Endometrium (tissue), 2 donors: ENCODE data around the gene UBE2V1.

ENCODE experiments used
- FAIRE-seq: peaks from 2 replicates; lab custom pipeline; 2012; peaks lifted over from hg19 to GRCh38; lab: Jason Lieb, UNC
- donor health status: control.
- donor health status: control.

Gene UBE2V1

DNA sequence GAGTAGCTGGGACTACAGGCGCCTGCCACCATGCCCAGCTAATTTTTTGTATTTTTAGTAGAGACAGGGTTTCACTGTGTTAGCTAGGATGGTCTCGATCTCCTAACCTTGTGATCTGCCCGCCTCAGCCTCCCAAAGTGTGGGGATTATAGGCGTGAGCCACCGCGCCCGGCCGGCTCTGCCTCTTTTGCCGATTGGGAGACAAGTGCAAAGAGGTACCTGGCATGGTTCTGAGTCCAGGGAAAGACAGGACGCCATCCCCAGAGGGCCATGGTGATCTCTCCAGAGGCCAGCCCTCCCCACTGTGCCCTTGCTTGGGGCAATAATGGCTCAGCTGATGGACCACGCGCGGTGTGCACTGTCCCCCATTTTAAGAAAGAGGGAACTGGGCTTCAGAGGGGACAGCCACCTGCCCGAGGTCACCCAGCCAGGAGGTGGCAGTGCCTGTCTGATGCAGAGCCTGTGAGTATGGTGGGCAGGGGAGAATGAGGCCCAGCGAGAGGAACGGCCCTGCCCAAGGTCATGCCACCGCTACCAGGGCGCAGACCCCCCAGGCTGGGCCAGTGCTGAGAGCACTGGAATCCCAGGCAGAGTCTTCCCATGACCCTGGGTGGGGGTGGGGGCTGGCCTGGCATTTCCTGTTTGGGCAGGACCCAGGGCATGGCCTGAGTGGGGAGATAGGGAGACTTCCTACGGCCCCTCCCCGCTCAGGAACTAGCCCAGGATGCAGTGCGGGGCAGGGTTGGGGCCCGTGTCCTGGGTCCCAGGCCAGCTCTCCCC lies 69.2 kb downstream of the UBE2V1 start:
- no peak for FAIRE-seq

DNA sequence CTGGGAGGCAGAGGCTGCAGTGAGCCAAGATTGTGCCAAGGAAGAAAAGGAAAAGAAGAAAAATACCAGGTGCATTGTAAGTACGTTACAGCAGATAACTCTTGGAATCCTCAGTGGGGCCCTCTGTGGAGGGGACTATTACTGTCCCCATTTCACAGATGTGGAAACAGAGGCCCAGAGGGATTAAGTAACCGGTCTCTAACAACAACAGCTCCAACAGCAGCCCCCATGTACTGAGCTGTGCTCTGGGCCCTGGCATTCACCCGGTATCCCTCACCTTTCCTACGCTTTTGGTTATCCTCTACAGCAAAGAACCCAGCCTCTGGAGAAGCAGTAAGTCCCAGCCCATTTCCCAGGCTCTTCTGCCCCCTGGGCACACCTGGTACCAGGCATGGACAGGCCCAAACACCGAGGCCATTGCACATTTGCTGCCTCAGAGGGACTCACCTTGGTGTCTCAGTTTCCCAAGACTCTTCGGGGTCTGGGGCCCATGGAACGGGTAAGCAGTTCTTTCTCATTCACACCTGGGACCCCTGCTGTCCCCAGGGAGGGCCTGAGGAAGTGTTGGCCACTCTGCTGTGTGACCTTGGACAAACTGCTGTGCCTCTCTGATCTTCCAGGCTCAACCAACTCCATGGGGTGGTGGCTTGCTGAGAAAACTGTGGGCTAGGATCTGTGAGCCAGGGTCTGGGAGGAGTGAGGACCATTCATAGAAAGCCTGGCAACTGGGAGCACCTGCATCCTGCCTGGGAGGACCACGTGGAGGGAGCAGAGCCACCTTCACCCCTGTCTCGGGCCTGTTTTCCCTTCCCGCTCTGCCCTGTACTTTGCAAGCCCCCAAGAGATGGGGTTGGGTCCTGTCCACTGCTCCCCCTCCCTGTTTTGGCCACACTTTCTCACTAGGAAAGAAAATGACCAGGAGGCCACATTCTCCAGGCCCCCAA lies 70.3 kb downstream of the UBE2V1 start:
- FAIRE-seq: no peak

DNA sequence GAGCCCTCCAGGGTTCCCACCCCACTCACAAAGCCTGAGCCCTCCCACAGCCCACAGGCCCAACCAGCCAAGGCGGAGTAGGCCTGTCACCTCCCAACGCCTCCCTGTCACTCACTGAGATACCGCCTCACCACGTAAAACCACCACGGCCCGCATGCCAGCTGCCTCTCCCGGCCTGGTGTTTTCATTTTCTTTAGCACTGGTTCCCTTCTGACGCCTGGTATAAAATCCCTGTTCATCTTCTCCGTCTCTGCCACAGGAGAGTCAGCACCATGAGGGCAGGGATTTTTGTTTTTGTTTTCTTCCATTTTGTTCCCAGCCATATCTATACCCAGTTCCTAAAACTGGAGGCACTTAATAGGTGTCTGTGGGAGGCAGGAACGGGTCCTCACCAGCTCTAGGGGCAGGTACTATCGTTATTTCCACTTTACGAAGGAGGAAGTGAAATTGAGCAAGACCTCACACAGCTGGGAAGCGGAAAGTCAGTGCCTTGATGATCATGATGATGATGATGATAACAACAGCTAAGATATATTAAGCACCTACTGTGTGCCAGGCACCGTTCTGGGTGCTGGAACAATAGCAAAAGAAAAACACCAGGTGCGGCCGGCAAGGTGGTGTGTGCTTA lies 71.6 kb downstream of the UBE2V1 start:
- no peak for FAIRE-seq

DNA sequence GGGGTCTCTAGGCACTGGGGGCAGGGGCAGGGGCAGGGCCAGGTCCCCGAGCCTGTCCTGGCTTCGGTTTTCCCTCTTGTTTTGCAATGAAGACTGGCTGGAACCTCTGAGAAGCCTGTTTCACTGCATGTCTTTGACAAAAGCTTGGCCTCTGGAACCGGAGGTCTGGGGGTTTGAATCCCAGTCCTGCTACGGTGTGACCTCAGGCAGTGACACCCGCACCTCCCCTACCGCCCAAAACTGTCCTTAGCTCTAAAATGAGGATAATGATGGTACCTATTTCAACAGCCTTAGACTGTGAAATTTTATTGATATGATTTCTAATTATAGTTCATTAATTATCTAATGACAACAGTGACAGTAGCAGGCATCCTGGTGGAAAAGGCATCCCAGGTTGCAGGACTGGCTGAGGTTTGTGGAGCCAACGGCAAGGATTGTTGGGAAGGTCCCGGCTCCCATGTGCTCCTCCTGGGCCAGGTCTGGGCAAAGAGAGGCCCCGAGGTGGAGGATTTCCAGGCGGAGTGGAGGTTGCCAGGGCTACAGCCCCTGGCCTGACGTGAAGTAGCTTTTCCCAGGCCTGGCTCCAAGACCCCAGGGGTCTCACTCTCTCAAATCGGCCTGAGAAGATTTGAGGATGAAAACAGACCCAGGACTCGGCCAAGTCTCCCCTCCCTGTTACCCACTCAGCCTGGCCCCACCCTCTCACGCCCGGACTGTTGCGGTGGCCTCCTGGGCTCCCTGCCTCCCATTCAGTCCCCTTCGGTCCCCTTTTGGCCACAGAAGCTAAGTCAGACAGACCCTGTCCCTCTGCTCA lies 72.3 kb downstream of the UBE2V1 start:
- FAIRE-seq: no peak

DNA sequence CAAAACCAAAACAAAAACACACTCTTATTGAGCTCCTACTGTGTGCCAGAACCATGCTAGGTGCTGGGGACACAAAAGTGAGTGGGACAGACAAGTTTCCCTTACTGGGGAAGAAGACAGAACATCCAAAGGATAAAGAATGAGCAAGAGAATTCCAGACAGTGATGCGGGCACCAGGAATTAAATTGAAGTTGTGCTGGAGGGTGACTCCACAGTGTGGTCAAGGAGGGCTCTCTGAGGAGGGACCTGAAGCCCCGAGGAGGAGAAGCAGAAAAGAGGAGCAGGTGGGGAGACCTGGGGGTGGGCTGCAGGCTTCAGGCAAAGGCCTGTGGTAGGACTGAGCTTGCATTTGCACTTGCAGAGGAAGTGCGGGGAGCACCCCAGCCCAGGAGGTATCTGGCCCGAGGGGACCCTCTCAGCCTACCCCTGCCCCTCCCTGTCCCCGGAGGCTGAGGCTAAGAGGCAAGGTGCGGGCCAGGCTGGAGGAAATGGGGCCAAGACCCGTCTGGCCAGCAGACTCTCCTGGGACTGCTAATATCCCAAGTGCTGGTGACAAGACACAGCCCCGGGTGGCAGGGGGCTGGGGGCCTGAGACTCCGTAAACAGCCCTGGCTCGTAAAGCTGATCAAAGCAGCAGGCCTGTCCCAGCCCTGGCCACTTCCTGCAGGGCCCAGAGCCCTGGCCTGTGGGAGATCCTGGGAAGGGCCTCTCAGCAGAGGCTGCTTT lies 73.1 kb downstream of the UBE2V1 start:
- FAIRE-seq: no peak

DNA sequence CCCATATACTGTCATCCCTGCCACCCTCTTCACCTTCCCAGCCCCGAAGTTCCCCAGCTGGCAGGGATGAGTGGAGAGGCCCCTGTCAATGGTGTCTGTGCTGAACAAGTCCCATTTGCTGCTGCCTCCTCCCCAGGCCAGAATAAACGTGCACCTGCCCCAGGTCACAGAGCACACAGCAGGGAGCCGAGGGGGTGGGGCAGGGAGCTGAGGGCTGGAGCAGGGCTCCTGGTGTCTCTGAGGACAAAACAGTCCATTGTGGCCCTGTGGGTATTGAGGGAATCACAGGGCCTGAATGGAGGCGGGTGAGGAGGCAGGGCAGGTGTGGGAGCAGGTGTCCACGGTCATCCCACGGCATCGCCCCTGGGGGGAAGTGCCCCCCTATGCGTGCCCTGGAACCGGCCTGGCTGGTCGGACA lies 74.4 kb downstream of the UBE2V1 start:
- no peak for FAIRE-seq

DNA sequence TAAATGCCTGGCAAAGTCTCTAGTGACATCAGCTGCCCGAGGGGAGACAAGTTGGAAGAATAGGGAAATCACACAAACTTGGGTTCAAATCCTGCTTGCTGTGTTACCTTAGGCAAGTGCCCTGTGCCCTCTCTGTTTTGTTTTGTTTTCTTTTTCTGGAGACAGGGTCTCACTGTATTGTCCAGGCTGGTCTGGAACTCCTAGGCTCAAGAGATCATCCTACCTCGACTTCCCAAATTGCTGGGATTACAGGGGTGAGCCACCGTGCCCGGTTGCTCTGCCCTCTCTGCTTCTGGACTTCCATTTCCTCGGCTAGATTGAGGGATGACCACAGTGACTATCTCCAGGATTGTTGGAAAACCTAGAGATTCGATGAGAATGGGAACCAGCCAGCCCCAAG lies 74.8 kb downstream of the UBE2V1 start:
- no peak for FAIRE-seq

DNA sequence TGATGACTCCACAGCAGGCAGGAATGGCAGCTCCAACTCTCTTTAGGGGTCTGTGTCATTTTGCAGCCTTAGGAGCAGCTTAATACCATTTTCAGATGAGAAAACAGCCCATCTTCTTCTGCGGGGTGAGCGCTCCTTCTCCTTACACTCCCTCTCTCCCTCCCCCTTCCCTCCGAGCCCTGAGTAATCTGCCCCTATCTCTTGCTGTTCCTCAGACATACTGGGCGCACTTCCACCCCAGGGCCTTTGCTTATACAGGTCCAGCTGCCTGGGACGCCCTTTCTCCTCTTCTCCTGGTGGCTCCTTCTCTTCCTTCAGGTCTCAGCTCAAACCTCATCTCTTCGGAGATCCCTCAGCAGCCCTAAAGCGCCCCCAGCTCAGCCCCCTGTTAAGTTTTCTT lies 75.4 kb downstream of the UBE2V1 start:
- no peak for FAIRE-seq

DNA sequence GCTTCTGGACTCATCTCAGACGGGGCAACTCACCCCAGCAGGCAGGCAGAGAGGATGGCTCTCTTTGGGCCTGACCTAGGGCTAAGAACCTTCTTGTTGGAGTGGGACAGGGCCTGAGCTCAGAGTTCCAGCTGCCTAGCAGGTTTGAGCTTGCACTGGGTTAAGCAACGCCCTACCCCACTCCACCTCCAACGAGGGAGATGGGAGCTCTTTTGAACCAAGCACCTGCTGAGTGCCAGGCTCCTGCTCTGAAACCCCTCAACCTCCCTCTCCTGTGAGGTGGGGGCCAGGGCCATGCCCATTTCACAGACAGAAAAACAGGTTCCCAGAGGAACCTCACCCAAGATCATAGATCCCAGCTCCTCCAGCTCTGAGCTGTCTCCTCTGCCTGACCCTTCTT lies 75.8 kb downstream of the UBE2V1 start:
- FAIRE-seq: no peak

DNA sequence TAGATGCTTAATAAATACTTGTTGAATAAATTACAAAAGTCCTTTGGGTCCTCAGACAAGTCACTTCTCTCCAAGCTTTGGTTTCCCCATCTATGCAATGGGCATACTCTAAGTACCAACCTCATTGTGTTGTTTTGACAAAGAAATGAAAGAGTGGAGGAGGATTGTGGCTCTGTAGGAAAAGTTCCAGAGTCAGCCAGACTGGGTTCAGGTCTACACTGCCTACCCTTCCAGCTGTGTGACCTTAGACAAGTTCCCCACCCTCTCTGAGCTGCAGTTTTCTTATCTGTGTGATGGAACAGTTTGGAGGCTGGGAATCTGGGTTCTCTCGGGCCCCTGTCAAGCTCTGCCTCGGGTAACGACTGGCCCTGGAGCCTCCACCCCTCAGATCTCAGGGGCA lies 76.2 kb downstream of the UBE2V1 start:
- no peak for FAIRE-seq

DNA sequence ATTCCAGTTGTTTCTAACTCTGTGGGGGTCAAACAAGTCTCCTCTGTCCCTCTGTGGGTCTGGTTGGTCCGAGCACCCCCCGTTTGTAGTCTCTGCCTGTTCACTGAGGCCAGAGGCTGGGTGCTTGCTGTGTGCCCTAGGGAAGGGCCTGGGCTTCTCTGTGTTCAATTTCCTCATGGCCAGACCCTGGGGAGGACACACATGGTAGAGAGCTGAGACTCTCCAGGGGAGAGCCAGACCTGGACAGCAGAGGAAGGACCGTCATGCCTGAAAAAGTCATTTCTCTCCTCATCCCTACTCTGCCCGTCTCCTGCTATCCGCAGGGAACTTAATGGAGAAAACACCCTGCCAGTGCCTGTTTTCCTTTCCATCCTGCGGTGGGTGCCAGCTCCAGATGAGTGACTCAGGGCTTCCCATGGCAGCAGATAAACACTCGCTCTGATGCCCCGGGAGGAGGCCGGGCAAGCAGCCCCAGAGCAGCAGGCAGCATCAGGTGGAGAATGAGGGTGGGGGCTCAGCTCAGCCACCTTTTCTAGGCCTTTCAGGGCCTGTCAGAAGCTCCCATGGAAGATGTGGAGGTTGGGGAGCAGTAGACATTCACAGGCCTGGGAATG lies 78.3 kb downstream of the UBE2V1 start:
- FAIRE-seq: no peak

DNA sequence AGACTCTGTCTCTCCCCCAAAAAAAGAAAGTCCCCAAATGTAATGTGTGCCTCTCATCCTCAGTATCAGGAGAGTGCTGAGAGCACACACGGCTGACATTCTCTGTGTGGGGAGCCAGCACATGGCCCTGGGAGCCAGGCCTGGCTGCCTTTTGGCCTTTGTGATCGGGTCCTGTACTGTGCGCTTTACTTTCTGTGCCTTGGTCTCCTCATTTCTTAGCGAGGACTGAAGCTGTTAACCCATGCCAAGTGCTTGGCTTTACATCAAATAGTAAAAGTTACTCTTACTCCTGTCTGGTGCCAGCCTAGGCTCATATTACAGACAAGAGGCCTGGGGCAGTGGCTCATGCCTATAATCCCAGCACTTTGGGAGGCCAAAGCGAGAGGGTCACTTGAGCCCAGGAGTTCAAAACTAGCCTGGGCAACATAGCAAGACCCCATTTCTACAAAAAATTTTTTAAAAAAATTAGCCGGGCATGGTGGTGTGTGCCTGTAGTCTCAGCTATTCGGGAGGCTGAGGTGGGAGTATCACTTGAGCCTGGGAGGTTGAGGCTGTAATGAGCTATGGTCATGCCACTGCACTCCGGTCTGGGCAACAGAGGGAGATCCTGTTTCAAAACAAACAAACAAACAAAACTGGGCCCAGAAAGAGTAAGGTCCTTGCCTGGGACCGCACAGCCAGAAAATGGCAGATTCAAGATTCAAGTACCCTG lies 79.8 kb downstream of the UBE2V1 start:
- FAIRE-seq: no peak
